H1 (cell line): ENCODE measurements around the gene ELOVL6. TPM values are rescaled to one million over a fixed set of nuclear protein-coding genes. Genes with fewer than 3 reads are reported as not detected.

ENCODE experiments used
- CTCF ChIA-PET: fragments of 300-600 bp; sonication (Branson Sonifier 250); formaldehyde crosslinking; loops from one replicate; lab custom pipeline; 2021; ENCODE audit not compliant: partially characterized antibody; lab: Charles Lee
- POLR2A ChIA-PET: fragments of 300-600 bp; sonication (Branson Sonifier 250); formaldehyde crosslinking; loops from one replicate; lab custom pipeline; 2021; ENCODE audit warnings: inconsistent platforms; ENCODE audit not compliant: partially characterized antibody; lab: Charles Lee
- DNase-seq, 2 experiments: peaks; one replicate each; pipeline versions ENCODE4 v3.0.0 to v3.0.0-alpha.2; 2010 to 2022; ENCODE audit warnings: low spot score in 2 of 2, low read depth in 1 of 2, mixed read lengths in 1 of 2
- FAIRE-seq: peaks from 2 replicates; lab custom pipeline; 2011; peaks lifted over from hg19 to GRCh38; lab: Jason Lieb, UNC
- H2AFZ ChIP-seq: 2 replicates; pipeline ENCODE4 v1.8.1; 2012; ENCODE audit warnings: low read length, inconsistent platforms
- H2AK5ac ChIP-seq: 2 replicates; pipeline ENCODE4 v1.6.1; 2013; ENCODE audit warnings: low read depth, low read length
- H2BK120ac ChIP-seq: replicated peaks from 2 replicates; pipeline ENCODE3; 2013; ENCODE audit warnings: low read depth, low read length, inconsistent platforms
- H2BK12ac ChIP-seq: 2 replicates; pipeline ENCODE4 v1.6.1; 2013; ENCODE audit warnings: low read depth, low read length
- H2BK15ac ChIP-seq: 2 replicates; pipeline ENCODE4 v1.6.1; 2013; ENCODE audit warnings: low read length
- H2BK20ac ChIP-seq: 2 replicates; pipeline ENCODE4 v1.6.1; 2013; ENCODE audit warnings: low read length
- H2BK5ac ChIP-seq: 2 replicates; pipeline ENCODE4 v1.6.1; 2013; ENCODE audit warnings: low read depth, low read length
- H3K14ac ChIP-seq: 2 replicates; pipeline ENCODE4 v1.6.1; 2013; ENCODE audit warnings: inconsistent platforms; ENCODE audit not compliant: insufficient read length
- H3K18ac ChIP-seq: 2 replicates; pipeline ENCODE4 v1.6.1; 2013; ENCODE audit warnings: low read length; ENCODE audit errors: extremely low read depth
- H3K23ac ChIP-seq: 2 replicates; pipeline ENCODE4 v1.6.1; 2013; ENCODE audit warnings: inconsistent platforms; ENCODE audit not compliant: insufficient read length
- H3K23me2 ChIP-seq: 2 replicates; pipeline ENCODE4 v1.6.1; 2013; ENCODE audit warnings: low read depth, low read length
- H3K27ac ChIP-seq: 2 replicates; pipeline ENCODE4 v1.6.1; 2011; ENCODE audit warnings: low read depth, low read length, inconsistent platforms
- H3K27me3 ChIP-seq, 4 experiments: replicated peaks in 1 of 4; 1 replicate in 1 of 4; 2 replicates in 3 of 4; pipeline versions ENCODE4 v1.6.1 to v1.8.1; 2011 to 2013; ENCODE audit warnings: low read length in 3 of 4, mild to moderate bottlenecking in 3 of 4, inconsistent platforms in 2 of 4, mixed read lengths in 2 of 4, moderate library complexity in 1 of 4; ENCODE audit not compliant: control insufficient read depth in 3 of 4, insufficient read depth in 3 of 4; ENCODE audit errors: extremely low read depth in 1 of 4
- H3K36me3 ChIP-seq, 4 experiments: 2 replicates each; pipeline versions ENCODE4 v1.6.1 to v1.8.1; 2011 to 2013; ENCODE audit warnings: mild to moderate bottlenecking in 4 of 4, low read length in 3 of 4, moderate library complexity in 2 of 4, control low read depth in 1 of 4, inconsistent platforms in 1 of 4; ENCODE audit not compliant: insufficient read depth in 4 of 4, control insufficient read depth in 2 of 4
- H3K4ac ChIP-seq: replicated peaks from 2 replicates; pipeline ENCODE3; 2013; ENCODE audit warnings: low read length, low read depth, mixed read lengths, inconsistent platforms; ENCODE audit not compliant: insufficient read length
- H3K4me1 ChIP-seq, 4 experiments: replicated peaks in 1 of 4; 1 replicate in 1 of 4; 2 replicates in 3 of 4; pipeline versions ENCODE4 v1.6.1 to v1.8.1; 2011 to 2013; ENCODE audit warnings: low read length in 3 of 4, inconsistent platforms in 2 of 4, mixed read lengths in 1 of 4; ENCODE audit not compliant: insufficient read depth in 4 of 4, control insufficient read depth in 3 of 4
- H3K4me2 ChIP-seq, 2 experiments: 2 replicates each; pipeline versions ENCODE4 v1.6.1 to v1.8.1; 2011 to 2013; ENCODE audit warnings: low read depth in 2 of 2, low read length in 2 of 2, control low read depth in 1 of 2, inconsistent platforms in 1 of 2, mild to moderate bottlenecking in 1 of 2; ENCODE audit not compliant: insufficient read depth in 1 of 2
- H3K4me3 ChIP-seq, 4 experiments: fragments of 200-600, 300-600 bp in 1 of 4; sonication (generic), shearing (Covaris generic), sonication (Bioruptor Twin) in 1 of 4; 2 replicates each; pipeline versions ENCODE4 v1.5.1 to v1.8.1; 2011 to 2016; ENCODE audit warnings: low read length in 4 of 4, low read depth in 3 of 4, control low read depth in 2 of 4, inconsistent platforms in 2 of 4, mild to moderate bottlenecking in 2 of 4, mixed read lengths in 1 of 4, moderate library complexity in 1 of 4; ENCODE audit not compliant: insufficient read depth in 2 of 4; ENCODE audit errors: extremely low read depth in 1 of 4
- H3K56ac ChIP-seq: replicated peaks from 2 replicates; pipeline ENCODE3; 2013; ENCODE audit warnings: low read depth, mild to moderate bottlenecking, mixed read lengths, low read length, inconsistent platforms; ENCODE audit not compliant: insufficient read length
- H3K79me1 ChIP-seq: 2 replicates; pipeline ENCODE4 v1.6.1; 2013; ENCODE audit warnings: low read depth, low read length, control low read depth
- H3K79me2 ChIP-seq, 2 experiments: 2 replicates each; pipeline versions ENCODE4 v1.6.1 to v1.8.1; 2012 to 2013; ENCODE audit warnings: low read length in 2 of 2, mild to moderate bottlenecking in 2 of 2, inconsistent platforms in 1 of 2; ENCODE audit not compliant: insufficient read depth in 2 of 2, control insufficient read depth in 1 of 2
- H3K9ac ChIP-seq, 4 experiments: replicated peaks in 1 of 4; 1 replicate in 1 of 4; 2 replicates in 3 of 4; pipeline versions ENCODE4 v1.6.1 to v1.8.1; 2011 to 2013; ENCODE audit warnings: low read depth in 3 of 4, low read length in 3 of 4, control low read depth in 2 of 4, mild to moderate bottlenecking in 2 of 4, moderate library complexity in 2 of 4, inconsistent platforms in 1 of 4; ENCODE audit errors: extremely low read depth in 1 of 4
- H3K9me3 ChIP-seq, 2 experiments: 2 replicates each; pipeline versions ENCODE4 v1.6.1 to v1.8.1; 2012 to 2013; ENCODE audit warnings: mild to moderate bottlenecking in 2 of 2, moderate library complexity in 2 of 2, control low read depth in 1 of 2, inconsistent platforms in 1 of 2, low read depth in 1 of 2, low read length in 1 of 2, mixed read lengths in 1 of 2; ENCODE audit not compliant: insufficient read depth in 2 of 2
- H4K20me1 ChIP-seq, 2 experiments: replicated peaks in 1 of 2; 2 replicates each; pipeline versions ENCODE3 to v1.8.1; 2011 to 2013; ENCODE audit warnings: inconsistent platforms in 2 of 2, low read length in 2 of 2, mild to moderate bottlenecking in 1 of 2; ENCODE audit not compliant: insufficient read depth in 2 of 2, control insufficient read depth in 1 of 2
- H4K5ac ChIP-seq: 2 replicates; pipeline ENCODE4 v1.6.1; 2013; ENCODE audit warnings: low read length, low read depth, mixed read lengths, inconsistent platforms; ENCODE audit not compliant: insufficient read length
- H4K8ac ChIP-seq: 2 replicates; pipeline ENCODE4 v1.8.0; 2013; ENCODE audit warnings: mild to moderate bottlenecking, moderate library complexity, low read length, inconsistent platforms; ENCODE audit not compliant: insufficient read depth; ENCODE audit errors: extremely low read depth
- H4K91ac ChIP-seq: replicated peaks from 2 replicates; pipeline ENCODE3; 2013; ENCODE audit warnings: low read length, mixed read lengths, inconsistent platforms; ENCODE audit not compliant: insufficient read length
- CHD1 ChIP-seq: IDR thresholded peaks from 2 replicates; pipeline ENCODE4 v1.6.1; 2012; ENCODE audit warnings: low read depth, low read length, improper control_type of control experiment
- EZH2 ChIP-seq: fragments of 200-600 bp; sonication (generic); IDR thresholded peaks from 2 replicates; pipeline ENCODE4 v1.7.1; 2012; ENCODE audit warnings: low read depth, mild to moderate bottlenecking, moderate library complexity, low read length, inconsistent platforms; ENCODE audit not compliant: severe bottlenecking
- NRF1 ChIP-seq: IDR thresholded peaks from 2 replicates; pipeline ENCODE4 v1.6.1; 2011; ENCODE audit warnings: mild to moderate bottlenecking, low read depth, low read length, improper control_type of control experiment
- PHF8 ChIP-seq: fragments of 200-600 bp; sonication (generic); conservative IDR thresholded peaks from 2 replicates; pipeline ENCODE4 v1.7.1; 2012; ENCODE audit warnings: low read depth, mild to moderate bottlenecking, inconsistent platforms, low read length, moderate library complexity
- TAF7 ChIP-seq: optimal IDR thresholded peaks from 2 replicates; pipeline ENCODE3; 2011; ENCODE audit warnings: low read depth, mild to moderate bottlenecking, inconsistent platforms, low read length, moderate library complexity, borderline replicate concordance
- TCF12 ChIP-seq: IDR thresholded peaks from 2 replicates; pipeline ENCODE4 v1.6.1; 2011; ENCODE audit warnings: low read depth, mild to moderate bottlenecking, low read length
- WGBS, 2 experiments: shearing (Covaris generic) in 1 of 2; methylation state at CpG; one replicate each; pipeline versions ENCODE4 v1.1.6 to v1.1.7; 2013 to 2015; ENCODE audit warnings: low lambda C conversion rate in 2 of 2, mixed read lengths in 2 of 2, inconsistent platforms in 1 of 2, low coverage in 1 of 2, missing lambda C conversion rate in 1 of 2; ENCODE audit not compliant: insufficient replicate concordance in 2 of 2, insufficient coverage in 1 of 2, insufficient read length in 1 of 2; ENCODE audit errors: extremely low coverage in 1 of 2, missing lambda C conversion rate in 1 of 2; 5-methylcytosine and 5-hydroxymethylcytosine counted together
- polyA plus RNA-seq, 7 experiments: library from polyadenylated mRNA; depleted of rRNA in 3 of 7; stranded (reverse) in 5 of 7; unstranded in 2 of 7; fragments of >200 nt in 5 of 7; fragments of 200-250 nt in 2 of 7; gene quantifications; 1 replicate in 5 of 7; 2 replicates in 1 of 7; 4 replicates in 1 of 7; pipeline versions ENCODE4 v1.2.1 to v1.2.3, GENCODE V29; 2011 to 2013; ENCODE audit warnings: missing spikeins in 2 of 7, mixed read lengths in 2 of 7
- total RNA-seq: library from RNA; stranded (reverse); fragmentation: NEBNext Ultra II Directional; extraction: Animal tissue kit (Norgen Biotek cat#: 25700); gene quantifications from 2 replicates; pipeline ENCODE4 v1.2.1, GENCODE V29; 2021

Gene ELOVL6
- total and polyA plus RNA-seq, 2 of the 8 experiments (the other 6 are each of a cell fraction or from before 2014, with no cell fraction given): 27.8 to 86.6 TPM

DNA sequence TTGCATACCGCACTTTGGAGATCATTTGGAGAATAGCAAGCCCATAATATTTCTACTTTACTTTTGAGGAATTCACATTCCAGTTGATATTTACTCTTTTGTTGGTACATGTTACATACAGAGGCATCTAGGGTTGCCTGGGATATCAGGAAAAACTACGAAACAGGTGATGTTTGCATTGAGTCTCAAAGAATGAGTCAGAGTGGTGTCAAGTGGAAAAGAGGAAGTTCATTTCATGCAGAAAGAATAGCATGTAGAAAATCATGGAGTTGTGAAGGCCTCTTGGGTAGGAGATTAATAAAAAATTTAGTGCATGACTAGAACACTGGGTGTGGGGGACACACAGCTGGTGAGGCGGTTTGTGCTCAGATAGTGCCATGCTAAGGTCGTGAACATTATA, 33.5 kb upstream of the ELOVL6 start:
- TF ChIP-seq TCF12 (no peak), PHF8 (no peak), EZH2 (no peak), CHD1 (no peak), TAF7 (no peak), NRF1 (no peak)
- peaks cover 0 to 3% of the 10 kb centered on the region in 2 experiments for H4K20me1 ChIP-seq
- H2BK12ac ChIP-seq: no peak overlapping the region
- ChIA-PET CTCF (interaction anchor here (1.5 kb wide), 1 partner anchor 113 kb away, joined by 3 read pairs; no protein-coding TSS in a partner anchor), POLR2A (no interaction called here)
- 86% methylated on average over 4 of the region's 4 CpGs; no CpG with 5 or more reads in 1 of the 2 experiments for WGBS, 2 experiments
- no peak overlapping the region for H3K56ac ChIP-seq
- no peak overlapping the region for H3K4me3 ChIP-seq
- H2BK15ac ChIP-seq: no peak overlapping the region
- no peak overlapping the region for H3K4ac ChIP-seq
- H4K5ac ChIP-seq: no peak overlapping the region
- no peak overlapping the region for H3K27ac ChIP-seq
- no peak overlapping the region for H4K91ac ChIP-seq
- H3K9ac ChIP-seq: no peak overlapping the region
- H3K4me1 ChIP-seq: no peaks in the 10 kb centered on the region
- H2AFZ ChIP-seq: no peak overlapping the region
- H3K79me1 ChIP-seq: no peaks in the 10 kb centered on the region
- H3K79me2 ChIP-seq: peaks cover 0 to 3% of the 10 kb centered on the region in 2 experiments; a peak in 1 of 4 replicates
- H2BK5ac ChIP-seq: no peak overlapping the region
- H3K23ac ChIP-seq: no peak overlapping the region
- no peak overlapping the region for H2BK120ac ChIP-seq
- no peaks in the 10 kb centered on the region for H3K9me3 ChIP-seq
- H3K14ac ChIP-seq: no peak overlapping the region
- DNase-seq (no peak), FAIRE-seq (no peak)
- no peak overlapping the region for H4K8ac ChIP-seq
- H2AK5ac ChIP-seq: no peak overlapping the region
- no peak overlapping the region for H3K18ac ChIP-seq
- no peaks in the 10 kb centered on the region for H3K36me3 ChIP-seq
- peaks cover 8% of the 10 kb centered on the region for H3K23me2 ChIP-seq
- H3K4me2 ChIP-seq: no peak overlapping the region
- H3K27me3 ChIP-seq: no peaks in the 10 kb centered on the region
- H2BK20ac ChIP-seq: no peak overlapping the region
